ENCODE measurements around the gene NR1I2. TPM values are rescaled to one million over a fixed set of nuclear protein-coding genes. Genes with fewer than 3 reads are reported as not detected.

The NR1I2 gene
- total RNA-seq (2022; extraction: Qiagen RNA extraction; ENCODE audit: low read depth) = not detected in 5 replicates

GRCh38 chr3:119781330-119782198 lies at the start of gene NR1I2:
TSS of gene NR1I2 (plus strand) at chr3:119782101.

Other genes starting within 250 kb of the NR1I2 start
- not detected in 5 replicates for gene CD80, start 222.5 kb upstream of the NR1I2 start, total RNA-seq (2022; extraction: Qiagen RNA extraction; ENCODE audit: low read depth)
- 2.9 to 3.4 TPM (median 3.0 TPM) in 5 replicates for gene ADPRH, start 202.6 kb upstream of the NR1I2 start, total RNA-seq (2022; extraction: Qiagen RNA extraction; ENCODE audit: low read depth)
- gene PLA1A, start 184.2 kb upstream of the NR1I2 start, total RNA-seq (2022; extraction: Qiagen RNA extraction; ENCODE audit: low read depth) = 0.13 to 0.45 TPM (median 0.22 TPM) in 5 replicates
- 0.16 to 0.99 TPM (median 0.24 TPM) in 4 of 5 replicates, not detected in the other for gene POPDC2, start 121.5 kb upstream of the NR1I2 start, total RNA-seq (2022; extraction: Qiagen RNA extraction; ENCODE audit: low read depth)
- 99.7 to 114 TPM (median 106 TPM) in 5 replicates for gene COX17, start 104.7 kb upstream of the NR1I2 start, total RNA-seq (2022; extraction: Qiagen RNA extraction; ENCODE audit: low read depth)
- 0.20 to 0.41 TPM (median 0.32 TPM) in 4 of 5 replicates, not detected in the other for gene CFAP91, start 79.1 kb upstream of the NR1I2 start, total RNA-seq (2022; extraction: Qiagen RNA extraction; ENCODE audit: low read depth)

Data from A549 treated with DMSO at 1 μM for 4 hours (cell line).